HG03196 (cell line): Measurements from ENCODE around the gene C18orf32.
"Not testable (repeated sequence)": the region's sequence is repeated elsewhere in the genome, so short reads cannot be mapped to it uniquely, and the experiment has no call there.

Experiments
- ATAC-seq: cut with Tn5 transposase; IDR thresholded peaks from one replicate; pipeline ENCODE4 v1.9.1; 2021; ENCODE audit not compliant: unreplicated experiment

Gene C18orf32

GRCh38 chr18:49486953-49487710 is at the start of gene C18orf32:
C18orf32 (minus strand) TSS chr18:49487234; CDS start chr18:49483748, 3,486 bp downstream.
- ATAC-seq = peak; percentile 92

- no peak for ATAC-seq
These were observed 48.0 kb upstream of the C18orf32 start for GRCh38 chr18:49534846-49535601.

GRCh38 chr18:49531678-49532153 is 44.7 kb upstream of the C18orf32 start:
- no peak for ATAC-seq

- no peak for ATAC-seq
These were observed 42.6 kb upstream of the C18orf32 start for GRCh38 chr18:49529596-49529995.

- ATAC-seq = no peak
These were observed 40.7 kb upstream of the C18orf32 start for GRCh38 chr18:49527631-49528327.

GRCh38 chr18:49525981-49526380 is 38.9 kb upstream of the C18orf32 start:
- ATAC-seq = no peak

- ATAC-seq = no peak
These were observed 37.9 kb upstream of the C18orf32 start for GRCh38 chr18:49524951-49525350.

GRCh38 chr18:49524349-49524748 is 37.3 kb upstream of the C18orf32 start:
- ATAC-seq = no peak

GRCh38 chr18:49523580-49524093 is 36.6 kb upstream of the C18orf32 start:
- ATAC-seq = not testable (repeated sequence)

GRCh38 chr18:49521216-49521835 is 34.3 kb upstream of the C18orf32 start:
- no peak for ATAC-seq

GRCh38 chr18:49520661-49521145 is 33.7 kb upstream of the C18orf32 start:
- no peak for ATAC-seq

GRCh38 chr18:49519101-49519971 is 32.3 kb upstream of the C18orf32 start:
- ATAC-seq = no peak

GRCh38 chr18:49517483-49517882 is 30.4 kb upstream of the C18orf32 start:
- no peak for ATAC-seq

GRCh38 chr18:49515516-49515915 is 28.5 kb upstream of the C18orf32 start:
- ATAC-seq = no peak

GRCh38 chr18:49515003-49515402 is 28.0 kb upstream of the C18orf32 start:
- ATAC-seq = not testable (repeated sequence)

- ATAC-seq = no peak
These were observed 27.5 kb upstream of the C18orf32 start for GRCh38 chr18:49514577-49514976.

GRCh38 chr18:49512876-49513275 is 25.8 kb upstream of the C18orf32 start:
- not testable (repeated sequence) for ATAC-seq

GRCh38 chr18:49510393-49511115 is 23.5 kb upstream of the C18orf32 start:
- ATAC-seq = no peak

- not testable (repeated sequence) for ATAC-seq
These were observed 19.4 kb upstream of the C18orf32 start for GRCh38 chr18:49506438-49506837.
